HUES48 (cell line): Measurements from ENCODE around the gene AURKA.

ENCODE experiments used
- H3K27ac ChIP-seq: one replicate; pipeline ENCODE4 v1.7.0; 2013; ENCODE audit warnings: low read depth, low read length, inconsistent platforms
- H3K27me3 ChIP-seq: 2 replicates; pipeline ENCODE4 v1.6.1; 2013; ENCODE audit warnings: mild to moderate bottlenecking, low read length; ENCODE audit not compliant: control insufficient read depth, insufficient read depth
- H3K36me3 ChIP-seq: 2 replicates; pipeline ENCODE4 v1.6.1; 2013; ENCODE audit warnings: low read length; ENCODE audit not compliant: control insufficient read depth, insufficient read depth
- H3K4me1 ChIP-seq: 2 replicates; pipeline ENCODE4 v1.6.1; 2013; ENCODE audit warnings: mild to moderate bottlenecking, low read length; ENCODE audit not compliant: control insufficient read depth, insufficient read depth
- H3K4me3 ChIP-seq: 2 replicates; pipeline ENCODE4 v1.5.1; 2013; ENCODE audit warnings: mild to moderate bottlenecking, low read depth, low read length
- H3K9ac ChIP-seq: 2 replicates; pipeline ENCODE4 v1.6.1; 2013; ENCODE audit warnings: mild to moderate bottlenecking, low read depth, low read length, moderate library complexity
- H3K9me3 ChIP-seq: 2 replicates; pipeline ENCODE4 v1.6.1; 2013; ENCODE audit warnings: low read length; ENCODE audit not compliant: control insufficient read depth, insufficient read depth

Gene AURKA

GRCh38 chr20:56422076-56422823 lies 30.2 kb upstream of the AURKA start:
- Histone ChIP-seq H3K27me3 (peaks cover 21% of the 10 kb centered on the region; the same call in 1 of the 2 replicates), H3K4me1 (peaks cover 5% of the 10 kb centered on the region; the same call in 1 of the 2 replicates), H3K9ac (no peak overlapping the region), H3K4me3 (no peak overlapping the region), H3K27ac (no peak overlapping the region), H3K9me3 (no peaks in the 10 kb centered on the region), H3K36me3 (no peaks in the 10 kb centered on the region)

GRCh38 chr20:56420940-56421688 lies 29.1 kb upstream of the AURKA start:
- no peak overlapping the region for H3K9ac ChIP-seq
- no peaks in the 10 kb centered on the region for H3K9me3 ChIP-seq

GRCh38 chr20:56420028-56420427 lies 28.0 kb upstream of the AURKA start:
- Histone ChIP-seq H3K4me3 (no peak overlapping the region), H3K27me3 (peaks cover 20% of the 10 kb centered on the region; the same call in 1 of the 2 replicates), H3K9ac (no peak overlapping the region), H3K9me3 (no peaks in the 10 kb centered on the region), H3K27ac (no peak overlapping the region), H3K4me1 (peaks cover 5% of the 10 kb centered on the region; the same call in 1 of the 2 replicates), H3K36me3 (no peaks in the 10 kb centered on the region)

More at GRCh38 chr20:56420940-56421688, 29.1 kb upstream of the AURKA start:
- Histone ChIP-seq H3K4me3 (no peak overlapping the region), H3K36me3 (no peaks in the 10 kb centered on the region), H3K4me1 (peaks cover 5% of the 10 kb centered on the region; the same call in 1 of the 2 replicates), H3K27me3 (peaks cover 21% of the 10 kb centered on the region; the same call in 1 of the 2 replicates), H3K27ac (no peak overlapping the region)

- H3K9ac ChIP-seq: no peak overlapping the region
- no peaks in the 10 kb centered on the region for H3K9me3 ChIP-seq
- no peaks in the 10 kb centered on the region for H3K36me3 ChIP-seq
- peaks cover 16% of the 10 kb centered on the region; the same call in 1 of the 2 replicates for H3K27me3 ChIP-seq
- H3K27ac ChIP-seq: no peak overlapping the region
- H3K4me3 ChIP-seq: no peak overlapping the region
- peaks cover 5% of the 10 kb centered on the region; the same call in 1 of the 2 replicates for H3K4me1 ChIP-seq
Observed at GRCh38 chr20:56418385-56418861, 26.4 kb upstream of the AURKA start.

GRCh38 chr20:56417911-56418310 lies 25.9 kb upstream of the AURKA start:
- H3K36me3 ChIP-seq: no peaks in the 10 kb centered on the region
- peaks cover 12% of the 10 kb centered on the region; the same call in 1 of the 2 replicates for H3K27me3 ChIP-seq
- no peak overlapping the region for H3K9ac ChIP-seq
- no peaks in the 10 kb centered on the region for H3K9me3 ChIP-seq
- H3K27ac ChIP-seq: no peak overlapping the region
- H3K4me1 ChIP-seq: peaks cover 5% of the 10 kb centered on the region; the same call in 1 of the 2 replicates
- no peak overlapping the region for H3K4me3 ChIP-seq

GRCh38 chr20:56417402-56417801 lies 25.4 kb upstream of the AURKA start:
- no peak overlapping the region for H3K4me3 ChIP-seq
- H3K27me3 ChIP-seq: peaks cover 12% of the 10 kb centered on the region; the same call in 1 of the 2 replicates

GRCh38 chr20:56414842-56415765 lies 23.1 kb upstream of the AURKA start:
- Histone ChIP-seq H3K27ac (no peak overlapping the region), H3K9me3 (no peaks in the 10 kb centered on the region), H3K9ac (no peak overlapping the region), H3K36me3 (no peaks in the 10 kb centered on the region), H3K27me3 (no peaks in the 10 kb centered on the region), H3K4me3 (no peak overlapping the region), H3K4me1 (no peaks in the 10 kb centered on the region)

More at GRCh38 chr20:56417402-56417801, 25.4 kb upstream of the AURKA start:
- Histone ChIP-seq H3K4me1 (peaks cover 2% of the 10 kb centered on the region; the same call in 1 of the 2 replicates), H3K9ac (no peak overlapping the region), H3K36me3 (no peaks in the 10 kb centered on the region), H3K27ac (no peak overlapping the region), H3K9me3 (no peaks in the 10 kb centered on the region)

- H3K27ac ChIP-seq: no peak overlapping the region
- no peak overlapping the region for H3K4me3 ChIP-seq
- peaks cover 4% of the 10 kb centered on the region; the same call in 1 of the 2 replicates for H3K36me3 ChIP-seq
- no peaks in the 10 kb centered on the region for H3K4me1 ChIP-seq
- no peak overlapping the region for H3K9ac ChIP-seq
- no peaks in the 10 kb centered on the region for H3K9me3 ChIP-seq
- no peaks in the 10 kb centered on the region for H3K27me3 ChIP-seq
Observed at GRCh38 chr20:56412949-56413348, 20.9 kb upstream of the AURKA start.

- Histone ChIP-seq H3K27ac (no peak overlapping the region), H3K27me3 (no peaks in the 10 kb centered on the region), H3K9me3 (no peaks in the 10 kb centered on the region), H3K4me3 (no peak overlapping the region), H3K9ac (no peak overlapping the region), H3K36me3 (peaks cover 7% of the 10 kb centered on the region), H3K4me1 (no peaks in the 10 kb centered on the region)
Observed at GRCh38 chr20:56412473-56412790, 20.4 kb upstream of the AURKA start.

GRCh38 chr20:56411759-56412472 lies 19.9 kb upstream of the AURKA start, which contains the start of gene CASS4:
Gene CASS4 (plus strand): TSS chr20:56412260. CDS start chr20:56412459, 199 bp downstream.
- H3K4me1 ChIP-seq: no peaks in the 10 kb centered on the region
- no peak within 1 kb of the TSS for H3K27ac ChIP-seq
- H3K27me3 ChIP-seq: no peaks in the 10 kb centered on the region
- peaks cover 13% of the 10 kb centered on the region for H3K36me3 ChIP-seq
- H3K4me3 ChIP-seq: no peak within 1 kb of the TSS
- H3K9ac ChIP-seq: no peak within 1 kb of the TSS
- H3K9me3 ChIP-seq: no peaks in the 10 kb centered on the region
